NCI-H526 (cell line): Measurements from ENCODE around the gene TAAR9.
"Not testable (repeated sequence)": the region's sequence is repeated elsewhere in the genome, so short reads cannot be mapped to it uniquely, and the experiment has no call there.

Experiments
- DNase-seq, 2 experiments: peaks; one replicate each; lab custom pipeline; 2025; lab: John Stamatoyannopoulos, UW

TAAR9 gene

DNA sequence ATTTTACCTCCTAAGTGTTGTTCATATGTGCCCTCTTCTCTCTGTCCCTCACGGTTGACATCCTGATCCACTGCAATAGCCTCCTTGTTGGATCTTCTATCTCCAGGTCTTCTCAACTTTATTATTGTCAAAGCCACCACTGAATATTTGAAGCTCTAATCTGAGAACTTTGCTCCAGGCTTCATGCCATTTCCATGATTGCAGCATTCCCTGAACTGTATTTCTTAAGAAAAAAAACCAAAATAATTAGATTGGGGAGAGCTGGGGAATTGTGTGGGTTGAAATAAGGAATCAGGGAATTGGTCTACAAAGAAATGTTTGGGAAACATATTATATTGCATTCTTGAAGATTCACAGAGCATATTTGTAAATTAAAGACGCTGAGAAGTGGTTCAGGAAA, 22.7 kb upstream of the TAAR9 start:
- no peak for DNase-seq

- no peak for DNase-seq
These were observed 17.1 kb upstream of the TAAR9 start for GRCh38 chr6:132520953-132521352.

- no peak for DNase-seq
These were observed 13.4 kb upstream of the TAAR9 start for GRCh38 chr6:132524646-132525045.

DNA sequence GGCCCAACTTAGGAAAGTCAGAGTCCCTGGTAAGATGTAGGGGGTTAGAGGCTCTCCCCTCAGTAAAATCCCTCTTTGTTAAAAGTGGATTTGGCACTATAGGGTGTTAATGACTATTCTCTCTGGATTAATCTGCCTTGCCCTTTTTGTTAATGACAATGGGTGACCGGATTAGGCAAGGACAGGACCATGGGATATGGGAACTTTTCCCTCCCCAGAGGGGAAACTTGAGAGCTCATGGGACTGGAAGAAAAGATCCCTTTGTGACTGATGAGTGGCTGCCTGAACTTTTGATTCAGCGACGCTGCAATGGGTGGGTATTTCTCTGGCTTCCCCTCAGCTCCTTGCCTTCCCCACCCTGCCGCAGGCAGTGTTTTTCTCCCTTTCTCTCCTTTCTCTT, 12.2 kb upstream of the TAAR9 start:
- DNase-seq = no peak

DNA sequence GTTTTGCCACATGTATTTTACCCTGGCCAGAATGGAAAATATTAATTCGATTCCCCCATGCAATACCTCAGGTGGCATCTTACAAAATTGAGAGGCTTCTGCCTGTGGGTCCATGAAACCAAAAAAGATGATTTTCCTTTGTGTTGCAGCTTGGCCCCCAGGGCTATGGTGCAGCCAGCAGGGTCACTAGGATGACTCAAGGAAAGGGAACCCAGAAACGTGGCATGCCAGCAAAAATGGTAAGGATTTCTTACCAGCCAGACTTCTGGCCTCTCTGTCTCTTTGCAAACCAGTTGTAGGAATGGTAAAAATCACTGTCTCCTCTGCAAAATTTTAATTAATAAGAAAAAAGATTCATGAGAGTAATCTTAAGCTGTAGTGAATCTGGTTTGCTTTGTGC, 11.6 kb upstream of the TAAR9 start:
- no peak for DNase-seq

- DNase-seq = peak; percentile 55 to 63
These were observed 10.3 kb upstream of the TAAR9 start for GRCh38 chr6:132527791-132528190.

DNA sequence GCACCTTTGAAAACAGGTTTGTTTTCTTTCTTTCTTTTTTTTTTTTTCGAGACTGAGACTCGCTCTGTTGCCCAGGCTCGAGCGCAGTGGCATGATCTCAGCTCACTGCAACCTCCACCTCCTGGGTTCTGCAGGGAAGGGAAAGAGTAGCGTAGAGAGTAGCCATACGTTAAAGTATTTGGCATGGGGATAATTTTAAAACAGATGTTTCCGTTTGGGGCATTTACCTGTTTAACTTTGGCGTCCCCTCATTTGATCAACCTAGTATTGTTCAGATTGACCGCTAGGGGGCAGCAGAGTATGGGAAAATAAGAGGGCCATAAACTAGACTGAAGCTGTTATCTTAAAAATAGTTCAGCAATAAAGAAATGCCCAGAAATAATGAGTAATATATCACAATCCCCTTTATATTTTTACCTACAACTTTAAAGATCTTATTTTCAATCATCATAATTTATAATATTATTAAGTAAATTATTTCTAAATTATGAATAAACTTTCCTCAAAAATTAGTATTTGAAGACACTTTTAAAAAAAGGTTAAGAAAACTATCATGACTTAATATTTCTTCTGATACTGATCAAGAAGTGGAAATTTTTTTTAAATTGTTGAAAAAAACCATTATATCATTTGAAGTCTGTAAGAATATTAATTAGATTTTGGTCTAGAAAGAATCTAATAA, 7.6 kb upstream of the TAAR9 start:
- peak; percentile 46 to 72 for DNase-seq

- not testable (repeated sequence) for DNase-seq
These were observed 3.5 kb upstream of the TAAR9 start for GRCh38 chr6:132534546-132534945.

DNA sequence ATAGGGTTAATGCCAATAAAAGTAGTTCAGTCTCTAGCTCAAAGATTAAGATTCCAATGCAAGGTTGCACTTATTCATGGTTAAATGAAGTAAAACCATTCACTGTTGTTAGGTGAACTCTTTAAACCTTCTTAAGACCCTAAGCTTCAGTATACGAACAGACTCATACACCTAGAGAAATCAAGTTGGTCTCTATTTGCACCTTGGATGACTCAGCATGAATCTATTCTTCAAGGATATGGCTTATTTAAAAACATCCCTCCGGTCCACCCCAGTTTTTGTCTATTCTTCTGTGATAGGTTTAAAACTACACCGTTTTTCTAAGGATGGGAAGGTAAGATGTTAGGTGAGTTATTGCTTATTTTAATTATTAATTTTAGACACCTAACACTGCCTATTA, 932 bp upstream of the TAAR9 start:
- no peak for DNase-seq

DNA sequence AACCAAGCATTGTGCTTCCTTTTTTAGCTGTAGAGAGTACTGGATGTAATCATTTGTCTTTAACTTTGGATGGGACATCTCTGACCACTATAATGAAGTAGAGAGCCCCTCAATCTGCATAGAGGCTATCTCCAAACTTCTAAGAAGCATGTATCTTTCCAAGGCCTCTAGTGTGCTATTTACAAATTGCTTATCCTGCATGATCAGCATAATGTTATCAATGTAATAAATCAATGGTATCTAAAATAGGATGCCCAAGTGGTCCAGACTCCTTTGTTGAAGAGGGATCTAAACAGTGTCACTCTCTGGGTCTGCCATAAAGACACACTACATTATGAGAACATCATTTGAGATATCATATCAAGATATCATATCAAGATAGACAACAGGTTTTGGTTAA, 6.7 kb downstream of the TAAR9 start:
- DNase-seq = no peak

- DNase-seq = no peak
These were observed 10.8 kb downstream of the TAAR9 start for GRCh38 chr6:132548746-132549463.

- no peak for DNase-seq
These were observed 13.1 kb downstream of the TAAR9 start for GRCh38 chr6:132551214-132551613.

- DNase-seq = no peak
These were observed 14.3 kb downstream of the TAAR9 start, which contains the start of gene TAAR8 for GRCh38 chr6:132552372-132552771. Gene TAAR8, plus strand, starts transcription at chr6:132552672. Its CDS starts 21 bp downstream, at chr6:132552693.

DNA sequence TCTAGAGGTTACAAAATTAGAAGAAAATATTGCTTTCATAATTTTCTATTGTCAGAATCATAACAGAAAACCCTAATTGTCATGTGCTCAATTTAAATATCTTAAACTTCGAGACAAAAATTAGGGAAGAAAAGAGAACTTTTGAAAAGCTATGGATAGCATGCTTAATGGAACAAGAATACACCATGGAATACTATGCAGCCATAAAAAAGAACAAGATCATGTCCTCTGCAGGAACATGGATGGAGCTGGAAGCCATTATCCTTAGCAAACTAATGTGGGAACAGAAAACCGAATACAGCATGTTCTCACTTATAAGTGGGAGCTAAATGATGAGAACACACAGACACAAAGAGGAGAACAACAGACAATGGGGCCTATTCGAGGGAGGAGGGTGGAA, 22.0 kb downstream of the TAAR9 start:
- DNase-seq = not testable (repeated sequence)

DNA sequence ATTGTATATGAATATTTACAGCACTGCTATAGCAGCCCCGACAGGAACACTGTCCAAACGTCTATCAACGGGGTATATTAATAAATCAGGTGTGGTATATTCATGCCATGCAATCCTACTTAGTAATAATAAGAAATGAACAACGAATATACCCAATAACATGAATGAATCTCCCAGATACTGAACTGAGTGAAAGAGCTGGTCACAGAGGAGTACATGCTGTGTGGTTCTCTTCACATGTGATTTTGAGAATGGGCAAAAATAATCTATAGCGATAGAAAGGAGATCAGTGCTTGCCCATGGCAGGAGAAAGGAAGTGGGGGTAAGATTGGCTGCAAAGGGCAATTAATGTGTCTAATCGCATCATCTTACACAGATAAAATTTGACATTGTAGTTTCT, 28.3 kb downstream of the TAAR9 start:
- no peak for DNase-seq

- no peak for DNase-seq
These were observed 29.5 kb downstream of the TAAR9 start for GRCh38 chr6:132567566-132567965.

- DNase-seq = no peak
These were observed 30.5 kb downstream of the TAAR9 start for GRCh38 chr6:132568611-132569010.

- no peak for DNase-seq
These were observed 31.1 kb downstream of the TAAR9 start for GRCh38 chr6:132569170-132569569.

DNA sequence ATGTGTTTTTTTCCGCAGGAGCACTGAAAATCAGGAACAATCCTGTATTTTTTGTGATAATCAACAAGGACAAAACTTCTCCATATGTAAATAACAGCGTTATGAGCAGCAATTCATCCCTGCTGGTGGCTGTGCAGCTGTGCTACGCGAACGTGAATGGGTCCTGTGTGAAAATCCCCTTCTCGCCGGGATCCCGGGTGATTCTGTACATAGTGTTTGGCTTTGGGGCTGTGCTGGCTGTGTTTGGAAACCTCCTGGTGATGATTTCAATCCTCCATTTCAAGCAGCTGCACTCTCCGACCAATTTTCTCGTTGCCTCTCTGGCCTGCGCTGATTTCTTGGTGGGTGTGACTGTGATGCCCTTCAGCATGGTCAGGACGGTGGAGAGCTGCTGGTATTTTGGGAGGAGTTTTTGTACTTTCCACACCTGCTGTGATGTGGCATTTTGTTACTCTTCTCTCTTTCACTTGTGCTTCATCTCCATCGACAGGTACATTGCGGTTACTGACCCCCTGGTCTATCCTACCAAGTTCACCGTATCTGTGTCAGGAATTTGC, 32.2 kb downstream of the TAAR9 start, which contains the start of gene TAAR6:
Gene TAAR6, plus strand, starts transcription at position 102 of the 557 bp plus-strand sequence. Its CDS starts 0 bp downstream, at position 102.
- peak in 1 of 2 experiments; percentile 34 for DNase-seq

DNA sequence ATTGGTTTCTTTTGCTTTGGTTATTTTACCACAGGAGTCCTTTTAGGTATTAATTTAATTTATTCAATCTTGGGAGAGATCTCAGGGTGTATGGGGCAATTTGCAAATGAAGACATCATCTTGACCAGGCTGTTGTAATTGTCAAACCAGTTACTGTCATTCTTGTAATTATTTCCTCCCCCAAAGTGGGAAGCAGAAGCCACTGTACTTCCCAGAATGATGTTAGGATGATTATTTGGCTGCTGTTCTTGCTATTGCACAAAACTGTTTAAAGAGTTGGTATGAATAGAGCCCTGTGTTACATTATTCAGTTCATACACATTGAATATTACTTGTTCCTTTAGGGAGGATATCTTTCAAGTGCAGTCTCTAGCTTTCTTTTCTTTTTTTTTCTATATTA, 33.7 kb downstream of the TAAR9 start:
- DNase-seq = no peak

- DNase-seq = no peak
These were observed 46.6 kb downstream of the TAAR9 start for GRCh38 chr6:132584698-132585097.

DNA sequence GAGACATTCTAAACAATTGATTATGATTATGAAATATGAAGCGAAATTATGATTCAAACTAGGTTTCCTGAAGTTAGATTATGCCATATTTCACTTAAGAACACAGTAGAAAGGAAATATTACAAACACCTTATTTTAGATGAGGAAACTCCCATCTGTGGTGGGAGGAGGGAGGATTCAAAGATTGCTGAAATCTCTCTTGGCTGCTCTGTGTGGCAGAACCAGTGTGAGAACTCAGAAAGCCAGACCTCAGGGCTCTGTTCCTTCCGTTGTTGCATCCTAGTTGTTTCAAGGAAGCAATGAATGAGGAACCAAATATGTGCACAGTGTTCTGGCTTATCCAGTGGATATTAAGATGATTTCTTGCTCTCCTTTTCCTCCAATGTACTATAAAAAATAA, 49.3 kb downstream of the TAAR9 start:
- DNase-seq = no peak
